GM12878 (cell line): ENCODE measurements around the gene MZB1. TPM values are rescaled to one million over a fixed set of nuclear protein-coding genes. Genes with fewer than 3 reads are reported as not detected.

Experiments used
- ATAC-seq: fragments of 200-7000 bp; cut with Tn5 transposase; 3 replicates; pipeline ENCODE4 v1.9.1; 2020; ENCODE audit warnings: mild to moderate bottlenecking, moderate library complexity
- BruUV-seq: library from RNA; stranded (reverse); fragments of 400-500 nt; replicated peaks from 2 replicates; lab custom pipeline; 2021; lab: Mats Ljungman, UMichigan
- CTCF ChIA-PET: fragments of 300-600 bp; sonication (Branson Sonifier 250); formaldehyde crosslinking; extraction: SDS; loops from one replicate; lab custom pipeline; 2021; ENCODE audit warnings: inconsistent platforms; lab: Yijun Ruan, JAX
- POLR2A ChIA-PET: fragments of 350-600 bp; formaldehyde crosslinking; extraction: SDS; loops from one replicate; lab custom pipeline; 2021; ENCODE audit warnings: inconsistent platforms; lab: Charles Lee
- RAD21 ChIA-PET: fragments of 300-600 bp; sonication (Branson Sonifier 250); formaldehyde crosslinking; loops from one replicate; lab custom pipeline; 2023; ENCODE audit warnings: antibody characterized with exemption; ENCODE audit not compliant: unreplicated experiment; lab: Charles Lee
- SMC1A ChIA-PET: fragments of 300-600 bp; sonication (Branson Sonifier 250); formaldehyde crosslinking; loops from one replicate; lab custom pipeline; 2023; ENCODE audit not compliant: unreplicated experiment, uncharacterized antibody; lab: Charles Lee
- DNase-seq: peaks from one replicate; pipeline ENCODE4 v3.0.0-alpha.2; 2011; ENCODE audit warnings: low read depth, low spot score
- FAIRE-seq: peaks from 3 replicates; lab custom pipeline; 2011; peaks lifted over from hg19 to GRCh38; lab: Jason Lieb, UNC
- H2AFZ ChIP-seq: 2 replicates; pipeline ENCODE4 v1.6.0; 2011; ENCODE audit warnings: low read depth, low read length, control low read depth; ENCODE audit not compliant: control insufficient read depth
- H3K27ac ChIP-seq: 2 replicates; pipeline ENCODE4 v1.5.1; 2011; ENCODE audit warnings: control low read depth; ENCODE audit not compliant: control insufficient read depth, insufficient read depth
- H3K27me3 ChIP-seq, 2 experiments: replicated peaks in 1 of 2; 2 replicates each; pipeline versions ENCODE4 v1.6.0 to v1.6.1; 2011; ENCODE audit warnings: low read length in 1 of 2; ENCODE audit not compliant: control insufficient read depth in 2 of 2, insufficient read depth in 2 of 2
- H3K36me3 ChIP-seq, 2 experiments: 2 replicates each; pipeline ENCODE4 v1.5.1; 2011; ENCODE audit warnings: low read length in 1 of 2; ENCODE audit not compliant: control insufficient read depth in 2 of 2, insufficient read depth in 2 of 2
- H3K4me1 ChIP-seq: 2 replicates; pipeline ENCODE4 v1.6.1; 2011; ENCODE audit warnings: mild to moderate bottlenecking, low read length, moderate library complexity, mixed read lengths; ENCODE audit not compliant: control insufficient read depth, insufficient read depth
- H3K4me2 ChIP-seq: 2 replicates; pipeline ENCODE4 v1.6.0; 2011; ENCODE audit warnings: control low read depth; ENCODE audit not compliant: control insufficient read depth, insufficient read depth
- H3K4me3 ChIP-seq: fragments of 200-600 bp; sonication (generic); 2 replicates; pipeline ENCODE4 v1.5.1; 2016
- H3K79me2 ChIP-seq: 2 replicates; pipeline ENCODE4 v1.6.0; 2011; ENCODE audit warnings: low read length; ENCODE audit not compliant: control insufficient read depth, insufficient read depth
- H3K9ac ChIP-seq: 2 replicates; pipeline ENCODE4 v1.8.0; 2011; ENCODE audit warnings: low read length, control low read depth, mixed read lengths; ENCODE audit not compliant: control insufficient read depth, insufficient read depth
- H3K9me3 ChIP-seq: replicated peaks from 3 replicates; pipeline ENCODE4 v1.5.1; 2011; ENCODE audit warnings: mild to moderate bottlenecking, low read length; ENCODE audit not compliant: control insufficient read depth, insufficient read depth
- H4K20me1 ChIP-seq: 2 replicates; pipeline ENCODE4 v1.6.0; 2011; ENCODE audit not compliant: control insufficient read depth, insufficient read depth
- ATF2 ChIP-seq: IDR thresholded peaks from 2 replicates; pipeline ENCODE4 v1.6.1; 2012; ENCODE audit warnings: low read length, inconsistent platforms
- ELK1 ChIP-seq: IDR thresholded peaks from 2 replicates; pipeline ENCODE4 v1.6.1; 2012; ENCODE audit warnings: low read depth, low read length, improper control_type of control experiment
- IRF5 ChIP-seq: fragments of 450-650 bp; IDR thresholded peaks from 2 replicates; pipeline ENCODE4 v1.6.1; 2017; ENCODE audit warnings: borderline replicate concordance
- MYC ChIP-seq: IDR thresholded peaks from 2 replicates; pipeline ENCODE4 v1.6.1; 2011; ENCODE audit warnings: mild to moderate bottlenecking, low read length, moderate library complexity, inconsistent platforms; ENCODE audit not compliant: insufficient read depth, insufficient replicate concordance, insufficient read length, severe bottlenecking
- SPI1 ChIP-seq: IDR thresholded peaks from 2 replicates; pipeline ENCODE4 v1.6.1; 2011; ENCODE audit warnings: low read depth, mild to moderate bottlenecking, low read length, moderate library complexity, borderline replicate concordance; ENCODE audit not compliant: insufficient read depth
- ZNF592 ChIP-seq: fragments of 450-650 bp; IDR thresholded peaks from 2 replicates; pipeline ENCODE4 v1.6.1; 2017; ENCODE audit warnings: mild to moderate bottlenecking, moderate library complexity
- WGBS: methylation state at CpG from one replicate; pipeline ENCODE4 v1.1.6; 2016; ENCODE audit warnings: low lambda C conversion rate; ENCODE audit not compliant: insufficient replicate concordance, insufficient coverage; ENCODE audit errors: missing lambda C conversion rate; 5-methylcytosine and 5-hydroxymethylcytosine counted together
- in situ Hi-C: fragments of 300-500 bp; cut with MboI; formaldehyde crosslinking; loops from 9 replicates; pipeline ENCODE4 v1.14.3; 2018; ENCODE audit warnings: mixed read lengths
- intact Hi-C: fragments of 100-400 bp; cut with micrococcal nuclease; formaldehyde crosslinking; loops from one replicate; pipeline ENCODE4 v1.14.2; 2022; ENCODE audit not compliant: unreplicated experiment
- polyA plus RNA-seq, 11 experiments: library from polyadenylated mRNA; depleted of rRNA in 4 of 11; unstranded in 6 of 11; stranded (reverse) in 5 of 11; fragments of >200 nt; fragmentation: Nextera tagmentation in 4 of 11; fragmentation: Illumina TruSeq in 1 of 11; extraction: Ambion mirVana in 4 of 11; extraction: Trizol in 1 of 11; gene quantifications; 1 replicate in 1 of 11; 2 replicates in 10 of 11; pipeline versions ENCODE4 v1.2.1 to v1.2.3, GENCODE V29; 2011 to 2016; ENCODE audit warnings: inconsistent platforms in 2 of 11, missing spikeins in 2 of 11, low read depth in 1 of 11
- total RNA-seq, 4 experiments: library from RNA; depleted of rRNA in 3 of 4; stranded (reverse); fragments of >200 nt in 3 of 4; fragmentation: Illumina TruSeq in 1 of 4; extraction: Trizol in 1 of 4; gene quantifications; 2 replicates each; pipeline versions ENCODE4 v1.2.1 to v1.2.3, GENCODE V29; 2013 to 2021

Gene MZB1
- total and polyA plus RNA-seq, 10 of the 15 experiments (the other 5 are each of a cell fraction or from before 2014, with no cell fraction given): 19.3 to 406 (median 188) TPM

- FAIRE-seq: no peak
- in situ Hi-C loops (no loop called here), intact Hi-C loops (no loop called here)
- peak overlapping the region; percentile 66 for H3K4me2 ChIP-seq
- no peak for DNase-seq
- H3K9me3 ChIP-seq: no peaks in the 10 kb centered on the region
- ChIA-PET SMC1A (interaction anchor here (0.9 to 1.5 kb wide), 4 partner anchors 10 to 93 kb away, joined by 3 to 4 read pairs (median 4); no protein-coding TSS in a partner anchor), CTCF (interaction anchor here (0.8 to 1.0 kb wide), 3 partner anchors 25 to 93 kb away, joined by 3 to 4 read pairs (median 3); no protein-coding TSS in a partner anchor), RAD21 (interaction anchor here (0.5 kb wide), 1 partner anchor 79 kb away, joined by 3 read pairs; no protein-coding TSS in a partner anchor), POLR2A (interaction anchor here (1.3 kb wide), 1 partner anchor 12 kb away, joined by 3 read pairs; no protein-coding TSS in a partner anchor)
- TF ChIP-seq ELK1: no peak
- TF ChIP-seq MYC: no peak
- no peak for TF ChIP-seq SPI1
- H4K20me1 ChIP-seq: no peaks in the 10 kb centered on the region
- peak overlapping the region; percentile 30; the same call in 1 of the 2 replicates for H3K4me3 ChIP-seq
- H3K27ac ChIP-seq: no peak overlapping the region
- H2AFZ ChIP-seq: no peak overlapping the region
- 94% methylated on average over 2 of the region's 2 CpGs for WGBS
- H3K79me2 ChIP-seq: peaks cover 57% of the 10 kb centered on the region
- H3K27me3 ChIP-seq: no peaks in the 10 kb centered on the region
- H3K36me3 ChIP-seq: peaks cover 0 to 2% of the 10 kb centered on the region in 2 experiments; a peak in 1 of 4 replicates
- no peak for ATAC-seq
- H3K9ac ChIP-seq: no peak overlapping the region
- H3K4me1 ChIP-seq: peaks cover 11% of the 10 kb centered on the region
- no TSS peak for BruUV-seq
Measured at GRCh38 chr5:139344177-139344576, 45.5 kb downstream of the MZB1 start.

- Histone ChIP-seq H2AFZ (no peak overlapping the region), H3K79me2 (peaks cover 53% of the 10 kb centered on the region), H3K27me3 (no peaks in the 10 kb centered on the region), H3K9ac (peak overlapping the region; percentile 94; the same call in 1 of the 2 replicates), H3K27ac (no peak overlapping the region), H3K36me3 (peaks cover 0 to 2% of the 10 kb centered on the region in 2 experiments; a peak in 1 of 4 replicates), H3K4me1 (peaks cover 11% of the 10 kb centered on the region), H3K4me2 (peak overlapping the region; percentile 86), H3K9me3 (no peaks in the 10 kb centered on the region), H4K20me1 (no peaks in the 10 kb centered on the region), H3K4me3 (peak overlapping the region; percentile 93)
- no peak for DNase-seq
- ChIA-PET POLR2A (no interaction called here), SMC1A (interaction anchor here (0.9 to 1.5 kb wide), 3 partner anchors 10 to 45 kb away, joined by 3 to 4 read pairs (median 3); no protein-coding TSS in a partner anchor), CTCF (interaction anchor here (1.0 kb wide), 2 partner anchors 25 to 47 kb away, joined by 3 read pairs; no protein-coding TSS in a partner anchor), RAD21 (no interaction called here)
- ATAC-seq: no peak
- in situ Hi-C loops: no loop called here
- 98% methylated on average over 7 of the region's 9 CpGs for WGBS
- intact Hi-C loops: no loop called here
- no TSS peak for BruUV-seq
- no peak for FAIRE-seq
- TF ChIP-seq ATF2 (no peak), ZNF592 (no peak), IRF5 (no peak)
Measured at GRCh38 chr5:139343476-139343875, 46.2 kb downstream of the MZB1 start.
